GM18873 (cell line): ENCODE results near the gene MLLT1.

Experiments
- ATAC-seq: cut with Tn5 transposase; IDR thresholded peaks from one replicate; pipeline ENCODE4 v1.9.1; 2021; ENCODE audit warnings: mild to moderate bottlenecking, moderate library complexity, moderate number of reproducible peaks; ENCODE audit not compliant: unreplicated experiment, low FRiP score

MLLT1 gene

GRCh38 chr19:6238643-6239281 is 41.0 kb downstream of the MLLT1 start:
- ATAC-seq: no peak

GRCh38 chr19:6238256-6238642 is 41.5 kb downstream of the MLLT1 start:
- no peak for ATAC-seq

- ATAC-seq: no peak
These were observed 43.2 kb downstream of the MLLT1 start for GRCh38 chr19:6236310-6237291.

- no peak for ATAC-seq
These were observed 44.5 kb downstream of the MLLT1 start for GRCh38 chr19:6235031-6235951.

GRCh38 chr19:6234527-6234926 is 45.2 kb downstream of the MLLT1 start:
- no peak for ATAC-seq

GRCh38 chr19:6233827-6234511 is 45.8 kb downstream of the MLLT1 start:
- no peak for ATAC-seq

GRCh38 chr19:6233056-6233826 is 46.5 kb downstream of the MLLT1 start:
- no peak for ATAC-seq

GRCh38 chr19:6232601-6233055 is 47.1 kb downstream of the MLLT1 start:
- ATAC-seq: no peak

GRCh38 chr19:6230991-6231448 is 48.8 kb downstream of the MLLT1 start:
- ATAC-seq: no peak

- no peak for ATAC-seq
These were observed 49.6 kb downstream of the MLLT1 start for GRCh38 chr19:6229951-6230712.

GRCh38 chr19:6229216-6229913 is 50.4 kb downstream of the MLLT1 start:
- no peak for ATAC-seq

- no peak for ATAC-seq
These were observed 51.1 kb downstream of the MLLT1 start for GRCh38 chr19:6228551-6229215.

- ATAC-seq: no peak
These were observed 51.8 kb downstream of the MLLT1 start for GRCh38 chr19:6227936-6228325.

GRCh38 chr19:6227156-6227935 is 52.4 kb downstream of the MLLT1 start:
- ATAC-seq: no peak

- no peak for ATAC-seq
These were observed 53.2 kb downstream of the MLLT1 start for GRCh38 chr19:6226444-6227155.

- no peak for ATAC-seq
These were observed 53.8 kb downstream of the MLLT1 start for GRCh38 chr19:6226012-6226411.
